ENCODE results near the gene ADCY10.

Gene ADCY10

GRCh38 chr1:167854184-167854583 lies 59.8 kb downstream of the ADCY10 start:
- no peak overlapping the region for H3K4me3 ChIP-seq (ENCODE audit: low read depth, low read length)
- TF ChIP-seq CTCF (IDR thresholded peaks at IDR 0.05; ENCODE audit: control insufficient read depth, extremely low read depth, insufficient read depth): no peak
- peak; percentile 72 for DNase-seq (ENCODE audit: low read depth)

- DNase-seq (ENCODE audit: low read depth): no peak
- no peak for TF ChIP-seq CTCF (IDR thresholded peaks at IDR 0.05; ENCODE audit: control insufficient read depth, extremely low read depth, insufficient read depth)
- no peak overlapping the region for H3K4me3 ChIP-seq (ENCODE audit: low read depth, low read length)
These were observed 64.3 kb downstream of the ADCY10 start for GRCh38 chr1:167849666-167850065.

- no peak for TF ChIP-seq CTCF (IDR thresholded peaks at IDR 0.05; ENCODE audit: control insufficient read depth, extremely low read depth, insufficient read depth)
- DNase-seq (ENCODE audit: low read depth): no peak
- no peak overlapping the region for H3K4me3 ChIP-seq (ENCODE audit: low read depth, low read length)
These were observed 71.1 kb downstream of the ADCY10 start for GRCh38 chr1:167842872-167843271.

GRCh38 chr1:167841530-167841929 lies 72.4 kb downstream of the ADCY10 start:
- TF ChIP-seq CTCF (IDR thresholded peaks at IDR 0.05; ENCODE audit: control insufficient read depth, extremely low read depth, insufficient read depth): no peak
- no peak overlapping the region for H3K4me3 ChIP-seq (ENCODE audit: low read depth, low read length)
- no peak for DNase-seq (ENCODE audit: low read depth)

- H3K4me3 ChIP-seq (ENCODE audit: low read depth, low read length): no peak overlapping the region
- DNase-seq (ENCODE audit: low read depth): no peak
- no peak for TF ChIP-seq CTCF (IDR thresholded peaks at IDR 0.05; ENCODE audit: control insufficient read depth, extremely low read depth, insufficient read depth)
These were observed 74.9 kb downstream of the ADCY10 start for GRCh38 chr1:167839009-167839408.

GRCh38 chr1:167837326-167837725 lies 76.6 kb downstream of the ADCY10 start:
- H3K4me3 ChIP-seq (ENCODE audit: low read depth, low read length): no peak overlapping the region
- no peak for TF ChIP-seq CTCF (IDR thresholded peaks at IDR 0.05; ENCODE audit: control insufficient read depth, extremely low read depth, insufficient read depth)
- no peak for DNase-seq (ENCODE audit: low read depth)

GRCh38 chr1:167836197-167836596 lies 77.7 kb downstream of the ADCY10 start:
- H3K4me3 ChIP-seq (ENCODE audit: low read depth, low read length): no peak overlapping the region
- no peak for DNase-seq (ENCODE audit: low read depth)
- no peak for TF ChIP-seq CTCF (IDR thresholded peaks at IDR 0.05; ENCODE audit: control insufficient read depth, extremely low read depth, insufficient read depth)
